Skeletal muscle tissue (tissue), 4 donors: ENCODE results near the gene CTIF. TPM values are rescaled to one million over a fixed set of nuclear protein-coding genes. Genes with fewer than 3 reads are reported as not detected.

Source experiments
- H3K27ac ChIP-seq: one replicate; pipeline ENCODE4 v1.7.0; 2013; ENCODE audit warnings: mild to moderate bottlenecking, low read depth, low read length, inconsistent platforms
- H3K27me3 ChIP-seq, 3 donors: one replicate each; pipeline ENCODE4 v1.7.0; 2013; ENCODE audit warnings: low read length in 3 of 3; ENCODE audit not compliant: control insufficient read depth in 3 of 3, insufficient read depth in 3 of 3
- H3K36me3 ChIP-seq, 3 donors: one replicate each; pipeline ENCODE4 v1.7.0; 2013; ENCODE audit warnings: low read length in 3 of 3; ENCODE audit not compliant: control insufficient read depth in 3 of 3, insufficient read depth in 3 of 3
- H3K4me1 ChIP-seq, 3 donors: one replicate each; pipeline ENCODE4 v1.7.0; 2013; ENCODE audit warnings: low read length in 3 of 3, mild to moderate bottlenecking in 3 of 3; ENCODE audit not compliant: control insufficient read depth in 3 of 3, insufficient read depth in 3 of 3
- H3K4me3 ChIP-seq, 3 donors: one replicate each; pipeline ENCODE4 v1.7.0; 2013; ENCODE audit warnings: low read length in 3 of 3
- H3K9ac ChIP-seq, 3 donors: one replicate each; pipeline ENCODE4 v1.7.0; 2013; ENCODE audit warnings: low read length in 3 of 3, mild to moderate bottlenecking in 3 of 3, moderate library complexity in 2 of 3, low read depth in 1 of 3
- H3K9me3 ChIP-seq, 3 donors: one replicate each; pipeline ENCODE4 v1.7.0; 2013; ENCODE audit warnings: low read length in 3 of 3; ENCODE audit not compliant: control insufficient read depth in 3 of 3
- total RNA-seq: library from RNA; depleted of rRNA; stranded (reverse); fragments of >200 nt; gene quantifications from one replicate; pipeline ENCODE4 v1.2.3, GENCODE V29; 2014
- donor health status: Osteomylitis.

Gene CTIF
- total RNA-seq, 1 donor from 2014 or later = 16.7 TPM

DNA sequence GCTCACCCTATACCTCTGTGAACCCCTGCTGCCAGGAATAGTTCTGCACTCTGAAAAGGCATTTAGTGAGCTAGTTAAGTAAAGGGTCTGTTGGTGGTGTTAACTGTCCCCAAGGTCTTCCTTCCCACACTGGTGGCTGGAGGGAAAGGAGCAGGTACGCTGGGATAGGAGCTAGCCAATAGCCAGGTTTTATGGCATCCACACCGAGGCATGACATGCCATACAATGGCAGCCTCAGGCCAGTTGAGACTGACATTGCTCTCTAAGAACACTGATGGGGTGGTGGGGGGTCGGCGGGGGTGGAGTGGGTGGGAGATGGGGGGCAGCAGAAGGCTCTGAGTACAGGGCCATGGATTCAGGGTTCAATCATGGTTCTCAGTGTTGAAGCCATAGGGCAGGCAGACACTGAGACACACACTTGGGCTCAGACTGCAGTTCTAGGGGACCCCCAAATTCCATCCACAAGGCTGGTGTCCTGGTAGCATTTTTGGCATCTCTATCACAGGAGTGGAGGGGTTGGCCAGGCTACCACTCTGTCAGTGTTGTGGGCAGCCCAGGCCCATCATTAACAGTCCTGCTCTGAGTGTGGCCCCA, 136.0 kb downstream of the CTIF start:
- Histone ChIP-seq H3K36me3 (peaks cover 12 to 17% (median 14%) of the 10 kb centered on the region in 3 donors), H3K27ac (no peak overlapping the region), H3K9me3 (no peaks in the 10 kb centered on the region), H3K9ac (no peak overlapping the region), H3K4me3 (no peak overlapping the region), H3K4me1 (peaks cover 17 to 36% (median 25%) of the 10 kb centered on the region in 3 donors), H3K27me3 (no peaks in the 10 kb centered on the region)

DNA sequence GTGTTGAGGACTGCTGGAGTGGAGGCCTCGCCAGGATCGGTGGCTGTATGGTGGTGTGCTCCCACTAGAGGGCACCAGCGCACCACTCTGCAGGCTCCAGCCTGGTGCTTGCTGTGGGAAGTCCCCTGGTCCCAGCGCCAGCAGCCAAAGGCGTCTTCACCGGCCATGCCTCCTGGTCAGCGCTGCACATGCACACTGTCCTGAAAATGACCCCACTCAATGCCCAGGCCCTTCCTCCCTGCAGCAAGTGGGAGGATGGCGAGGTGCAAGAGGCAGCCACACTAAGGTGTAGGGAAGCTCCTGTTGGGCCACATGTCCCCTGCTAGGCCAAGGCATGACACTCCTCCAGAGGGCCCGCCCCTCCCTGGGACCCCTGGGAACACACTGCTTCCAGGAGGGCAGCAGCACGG, 136.5 kb downstream of the CTIF start:
- Histone ChIP-seq H3K27me3 (no peaks in the 10 kb centered on the region), H3K36me3 (peaks cover 12 to 16% (median 13%) of the 10 kb centered on the region in 3 donors), H3K9ac (peak overlapping the region in 1 of 3 donors; percentile 57), H3K4me3 (no peak overlapping the region), H3K9me3 (no peaks in the 10 kb centered on the region), H3K27ac (no peak overlapping the region), H3K4me1 (peaks cover 22 to 41% (median 30%) of the 10 kb centered on the region in 3 donors)

DNA sequence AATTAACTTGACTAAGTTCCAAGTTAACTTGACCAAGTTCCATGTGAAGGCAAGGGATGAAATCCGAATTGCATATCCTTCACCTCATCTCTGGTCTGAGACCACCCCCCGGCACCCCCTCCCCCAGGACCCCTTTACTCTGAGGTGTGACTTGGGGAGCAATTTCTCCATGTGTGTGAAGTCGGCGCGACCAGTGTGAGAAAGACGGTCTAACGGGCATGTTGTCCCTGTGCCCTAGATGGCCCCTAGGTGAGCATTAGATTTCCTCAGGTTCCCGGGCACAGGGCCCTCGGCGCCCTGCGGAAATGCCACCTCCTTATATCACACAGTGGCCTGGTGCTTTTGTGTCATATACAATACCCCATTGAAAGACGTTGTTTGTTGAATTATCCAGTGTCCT, 137.1 kb downstream of the CTIF start:
- Histone ChIP-seq H3K9me3 (no peaks in the 10 kb centered on the region), H3K4me3 (no peak overlapping the region), H3K36me3 (peaks cover 6 to 11% (median 7%) of the 10 kb centered on the region in 3 donors), H3K4me1 (peaks cover 27 to 44% (median 34%) of the 10 kb centered on the region in 3 donors), H3K27ac (no peak overlapping the region), H3K9ac (no peak overlapping the region), H3K27me3 (no peaks in the 10 kb centered on the region)

DNA sequence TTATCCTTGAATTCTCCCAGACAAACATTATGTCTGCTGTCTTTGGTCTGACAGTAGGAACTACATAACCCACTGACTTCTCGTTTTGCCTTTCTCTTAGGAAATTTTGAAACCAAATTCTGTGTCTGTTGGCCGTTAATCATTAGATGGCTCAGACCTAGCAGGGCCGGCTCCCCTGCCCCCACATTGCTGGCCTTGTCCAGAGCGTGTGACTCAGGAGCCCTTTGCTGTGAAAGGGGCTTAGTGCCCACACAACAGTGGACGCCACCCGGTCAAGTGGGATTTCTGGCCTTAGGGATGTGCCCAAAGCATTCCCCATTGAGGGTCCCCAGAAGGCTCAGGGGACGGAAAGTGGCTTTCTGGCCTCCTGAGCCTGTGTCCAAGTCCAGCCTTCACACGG, 137.5 kb downstream of the CTIF start:
- H3K4me3 ChIP-seq = no peak overlapping the region

DNA sequence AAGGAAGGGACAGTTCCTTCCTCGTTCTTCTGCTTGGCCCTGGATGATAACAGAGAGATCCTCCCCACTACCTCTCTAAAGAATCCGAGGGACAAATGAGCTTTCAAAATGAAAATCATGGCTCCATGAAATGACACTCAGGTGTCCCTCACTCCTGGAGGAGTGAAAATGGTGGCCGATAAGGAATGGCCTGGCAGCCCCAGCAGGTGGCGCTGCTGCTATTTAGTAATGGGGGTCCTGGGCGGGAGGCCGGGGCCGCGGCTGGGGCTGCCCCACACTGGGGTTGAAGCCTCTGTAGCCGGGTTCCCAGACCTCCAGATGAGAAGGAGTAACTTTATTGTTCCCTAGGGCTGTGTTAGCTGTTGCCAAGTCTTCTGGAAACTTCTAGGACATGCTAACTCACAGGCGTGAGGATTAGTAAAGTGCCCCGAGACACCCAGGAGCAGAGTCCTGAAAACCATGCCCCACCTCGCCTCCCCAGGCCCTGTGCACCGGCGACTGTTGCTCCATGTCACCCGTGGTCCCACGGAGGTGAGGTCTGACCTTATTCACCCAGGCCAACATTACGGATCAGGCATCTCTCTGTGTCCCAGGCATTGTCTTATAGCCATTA, 138.0 kb downstream of the CTIF start:
- Histone ChIP-seq H3K9ac (peak overlapping the region in 1 of 3 donors; percentile 57), H3K27ac (no peak overlapping the region), H3K9me3 (no peaks in the 10 kb centered on the region), H3K36me3 (peaks cover 0 to 3% (median 0%) of the 10 kb centered on the region in 3 donors), H3K4me3 (no peak overlapping the region), H3K27me3 (no peaks in the 10 kb centered on the region), H3K4me1 (peaks cover 29 to 49% (median 39%) of the 10 kb centered on the region in 3 donors)

More for the DNA sequence above, 137.5 kb downstream of the CTIF start:
- Histone ChIP-seq H3K9ac (peak overlapping the region in 1 of 3 donors; percentile 57), H3K9me3 (no peaks in the 10 kb centered on the region), H3K4me1 (peaks cover 29 to 45% (median 36%) of the 10 kb centered on the region in 3 donors), H3K27ac (no peak overlapping the region), H3K27me3 (no peaks in the 10 kb centered on the region), H3K36me3 (peaks cover 2 to 6% (median 3%) of the 10 kb centered on the region in 3 donors)

DNA sequence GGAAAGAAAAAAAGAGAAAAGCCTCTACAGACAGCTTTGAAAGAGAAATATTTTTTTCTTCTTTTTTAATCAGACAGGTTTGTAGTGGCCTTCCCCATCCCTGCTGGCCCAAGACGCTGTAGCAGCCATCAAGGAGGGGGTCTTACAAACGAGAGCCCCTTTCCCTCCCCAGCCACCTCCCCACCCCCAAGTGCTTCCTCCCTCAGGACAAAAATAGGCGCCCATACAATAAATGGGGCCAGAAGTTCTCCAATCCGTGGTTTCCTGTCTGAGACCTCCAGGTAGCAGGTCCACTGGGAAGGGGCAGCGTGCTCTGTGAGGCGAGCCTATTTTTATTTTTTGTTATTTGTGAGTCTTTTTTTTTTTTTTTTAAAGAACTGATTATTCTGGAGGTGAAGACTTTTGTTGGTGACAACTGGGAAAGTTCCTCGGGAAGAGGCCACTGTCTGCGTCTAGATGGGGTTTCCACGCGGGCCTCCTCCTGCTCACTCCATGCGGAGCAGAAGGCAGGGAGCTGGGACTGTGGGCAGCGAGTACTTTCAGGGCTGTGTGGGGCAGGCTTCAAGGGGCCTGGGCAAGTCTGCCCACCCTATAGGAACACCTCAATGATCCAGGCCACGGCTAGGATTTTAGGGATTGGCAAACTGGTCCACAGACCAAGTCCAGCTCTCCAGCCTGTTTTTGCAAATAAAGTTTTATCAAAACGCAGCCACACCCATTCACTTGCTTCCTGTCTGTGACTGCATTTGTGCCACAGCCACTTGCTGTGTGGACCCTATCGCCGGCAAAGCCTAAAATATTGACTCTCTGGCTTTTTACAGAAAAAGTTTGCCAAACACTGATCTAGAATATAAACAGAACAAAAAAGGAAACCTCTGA, 139.6 kb downstream of the CTIF start:
- H3K4me1 ChIP-seq = peaks cover 29 to 49% (median 39%) of the 10 kb centered on the region in 3 donors
- H3K27ac ChIP-seq = peak overlapping the region; percentile 16
- no peaks in the 10 kb centered on the region for H3K27me3 ChIP-seq
- H3K36me3 ChIP-seq = peaks cover 0 to 6% (median 0%) of the 10 kb centered on the region in 3 donors
- no peak overlapping the region for H3K4me3 ChIP-seq
- H3K9me3 ChIP-seq = no peaks in the 10 kb centered on the region
- no peak overlapping the region for H3K9ac ChIP-seq

DNA sequence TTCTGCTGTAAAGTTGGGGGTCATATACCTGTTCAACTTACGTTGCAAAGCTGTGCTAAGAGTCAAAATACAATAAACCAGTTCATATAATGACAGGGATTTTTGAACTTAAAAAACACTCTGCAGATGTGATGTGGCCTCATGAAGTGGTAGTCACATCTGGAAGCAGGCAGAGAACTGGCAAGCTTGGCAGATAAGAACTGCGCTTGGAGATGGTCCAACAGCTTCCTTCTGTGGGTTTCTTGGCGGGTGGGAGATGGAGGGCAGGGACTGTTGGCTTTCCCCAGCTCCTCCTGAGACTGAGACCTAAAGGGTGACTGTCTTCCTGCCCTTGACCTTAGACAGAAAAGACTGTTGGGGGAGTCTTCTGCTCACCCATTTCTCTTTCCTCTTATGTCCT, 140.4 kb downstream of the CTIF start:
- H3K4me3 ChIP-seq = no peak overlapping the region
- no peaks in the 10 kb centered on the region for H3K27me3 ChIP-seq
- peaks cover 29 to 47% (median 40%) of the 10 kb centered on the region in 3 donors for H3K4me1 ChIP-seq
- H3K36me3 ChIP-seq = peaks cover 0 to 6% (median 0%) of the 10 kb centered on the region in 3 donors
- H3K9ac ChIP-seq = no peak overlapping the region
- H3K9me3 ChIP-seq = no peaks in the 10 kb centered on the region
- peak overlapping the region; percentile 83 for H3K27ac ChIP-seq

DNA sequence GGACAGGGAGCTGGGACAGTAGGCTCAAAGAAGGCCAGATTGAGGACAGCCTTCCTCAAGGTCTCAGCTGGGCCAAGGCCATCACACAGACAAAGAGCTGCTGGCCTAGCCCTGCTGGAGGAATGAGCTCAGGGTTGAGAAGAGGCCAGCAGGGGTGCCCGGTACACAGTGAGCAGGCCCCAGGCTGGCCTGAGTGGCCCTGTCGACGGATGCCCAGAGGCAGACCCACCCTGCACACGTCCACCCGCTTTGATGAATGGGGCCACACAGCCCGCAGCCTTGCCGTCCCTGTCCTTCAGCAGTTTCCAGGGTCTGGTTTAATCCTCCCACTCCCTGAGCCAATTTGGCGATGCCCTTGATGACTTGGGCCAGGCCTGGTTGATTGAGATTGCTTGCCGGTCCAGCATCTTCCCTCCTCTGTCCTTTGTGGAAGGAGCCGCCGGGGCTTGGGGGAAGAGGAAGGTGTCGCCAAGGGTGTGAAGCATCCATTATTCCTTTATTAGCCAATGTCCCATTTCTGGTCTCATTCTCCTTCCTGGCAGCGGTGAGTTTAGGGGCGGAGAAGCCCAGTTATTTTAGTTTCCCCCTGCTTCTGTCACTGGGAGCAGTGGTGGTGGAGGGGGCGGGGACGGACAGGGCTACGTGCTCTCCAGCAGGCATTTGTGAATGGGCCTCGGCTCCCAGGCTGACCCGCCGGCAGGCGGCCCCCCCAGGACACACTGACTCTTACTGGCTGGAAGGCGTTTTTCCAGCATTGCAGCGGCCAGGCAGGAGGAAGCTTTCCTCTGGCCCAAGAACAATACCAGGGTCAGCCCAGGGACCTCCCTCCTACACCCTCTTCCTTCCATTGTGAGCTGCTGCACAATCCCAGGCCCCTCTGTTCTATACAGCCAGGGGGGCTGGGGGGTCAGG, 141.8 kb downstream of the CTIF start:
- H3K9ac ChIP-seq = peak overlapping the region in 1 of 3 donors; percentile 3
- H3K4me3 ChIP-seq = no peak overlapping the region
- H3K36me3 ChIP-seq = peaks cover 0 to 2% (median 0%) of the 10 kb centered on the region in 3 donors
- H3K27me3 ChIP-seq = no peaks in the 10 kb centered on the region
- H3K9me3 ChIP-seq = no peaks in the 10 kb centered on the region
- H3K4me1 ChIP-seq = peaks cover 26 to 36% (median 35%) of the 10 kb centered on the region in 3 donors
- peak overlapping the region; percentile 83 for H3K27ac ChIP-seq

DNA sequence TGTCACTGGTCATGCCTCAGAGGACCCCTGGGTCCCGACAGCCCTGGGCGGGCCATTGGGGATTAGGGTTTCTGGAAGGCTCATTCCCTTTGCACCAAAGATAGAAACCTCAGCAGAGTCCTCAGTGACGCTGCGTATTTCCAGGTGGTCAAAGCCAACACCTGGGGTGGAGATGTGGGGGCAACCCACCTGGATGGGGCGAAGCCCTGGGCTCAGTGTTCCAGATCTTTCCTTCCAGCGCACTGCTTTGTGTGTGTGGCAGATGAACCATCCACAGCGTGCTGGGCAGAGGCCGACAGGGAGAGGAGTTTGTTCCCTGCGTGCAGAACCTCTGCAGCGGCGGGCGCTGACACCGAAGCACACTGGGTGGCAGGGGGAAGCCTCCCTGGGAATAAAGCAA, 143.9 kb downstream of the CTIF start:
- peaks cover 19 to 30% (median 19%) of the 10 kb centered on the region in 3 donors for H3K4me1 ChIP-seq
- no peak overlapping the region for H3K27ac ChIP-seq
- no peaks in the 10 kb centered on the region for H3K9me3 ChIP-seq
- H3K4me3 ChIP-seq = no peak overlapping the region
- H3K9ac ChIP-seq = no peak overlapping the region
- no peaks in the 10 kb centered on the region for H3K27me3 ChIP-seq
- peaks cover 0 to 2% (median 0%) of the 10 kb centered on the region in 3 donors for H3K36me3 ChIP-seq
